HG02970 (cell line): ENCODE measurements around the gene PTPRD.
"Not testable (repeated sequence)": the region's sequence is repeated elsewhere in the genome, so short reads cannot be mapped to it uniquely, and the experiment has no call there.

Experiments
- ATAC-seq: cut with Tn5 transposase; IDR thresholded peaks from one replicate; pipeline ENCODE4 v1.9.1; 2021; ENCODE audit warnings: mild to moderate bottlenecking, moderate library complexity, moderate number of reproducible peaks; ENCODE audit not compliant: unreplicated experiment, low FRiP score

Gene PTPRD

DNA sequence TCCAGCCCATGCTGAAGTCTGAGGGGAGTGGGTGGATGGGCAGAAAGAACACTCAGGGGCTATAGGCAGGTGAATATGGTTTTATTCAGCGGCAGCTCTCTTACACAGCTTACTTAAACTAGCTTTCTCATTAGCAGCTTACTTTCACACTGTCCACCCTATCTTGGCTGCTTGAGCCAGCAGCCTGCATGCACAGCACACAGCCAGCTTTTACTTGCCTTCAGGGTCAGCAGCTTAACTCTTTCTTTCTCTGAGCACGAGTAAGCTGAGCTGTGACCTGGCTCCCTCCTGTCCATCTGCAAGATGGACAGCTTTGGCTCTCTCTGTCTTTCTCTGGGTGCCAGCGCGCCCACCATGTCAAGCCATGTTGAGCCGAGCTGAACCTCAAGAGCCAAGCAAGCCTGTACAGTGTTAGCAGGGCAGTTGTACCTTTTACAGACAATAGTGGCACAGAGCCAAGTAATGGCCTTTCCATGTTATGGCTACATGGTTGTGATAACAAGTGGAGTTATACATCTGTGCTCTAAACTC, 1054.9 kb downstream of the PTPRD start:
- no peak for ATAC-seq

DNA sequence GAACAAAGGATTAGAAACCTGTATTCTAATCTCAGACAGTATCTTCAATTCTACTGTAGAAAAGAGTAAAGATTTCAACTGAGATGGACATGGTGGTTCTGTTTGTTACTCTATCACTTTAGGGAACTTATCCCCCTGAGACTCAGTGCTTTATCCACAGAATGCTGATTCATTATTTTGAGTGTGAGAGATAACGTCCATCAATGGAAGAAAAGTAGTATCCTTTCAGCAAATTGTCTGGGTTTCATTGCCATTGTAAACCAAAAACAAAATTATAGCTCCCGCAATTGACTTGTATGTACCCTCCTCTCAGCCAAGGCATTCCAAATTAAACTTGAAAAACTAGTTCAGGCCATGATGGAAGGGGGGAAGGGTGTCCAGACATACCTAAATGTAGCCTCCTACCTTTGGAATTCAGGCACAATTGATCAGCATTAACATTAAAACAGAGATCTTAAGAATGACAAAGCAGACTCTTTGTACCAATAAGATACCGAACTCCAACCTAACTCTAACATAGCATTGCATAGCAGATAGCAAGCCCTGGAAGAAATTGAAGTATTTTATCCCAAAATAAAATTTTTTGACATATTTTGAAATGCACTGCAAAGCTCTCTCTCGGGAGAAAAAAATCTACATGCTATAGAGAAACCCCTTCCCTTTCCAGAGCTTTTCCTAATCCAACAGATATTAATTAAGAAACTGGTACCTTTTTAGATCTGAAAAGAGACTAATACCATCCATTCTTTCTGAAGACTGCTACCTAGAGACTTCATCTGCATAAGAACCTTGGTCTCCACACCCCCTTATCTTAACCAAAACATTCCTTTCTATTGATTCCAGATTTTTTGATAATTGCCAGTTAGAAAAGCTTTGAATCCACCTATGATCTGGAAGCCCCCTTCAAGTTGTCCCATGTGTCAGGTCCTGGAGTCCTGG, 1055.7 kb downstream of the PTPRD start:
- no peak for ATAC-seq

DNA sequence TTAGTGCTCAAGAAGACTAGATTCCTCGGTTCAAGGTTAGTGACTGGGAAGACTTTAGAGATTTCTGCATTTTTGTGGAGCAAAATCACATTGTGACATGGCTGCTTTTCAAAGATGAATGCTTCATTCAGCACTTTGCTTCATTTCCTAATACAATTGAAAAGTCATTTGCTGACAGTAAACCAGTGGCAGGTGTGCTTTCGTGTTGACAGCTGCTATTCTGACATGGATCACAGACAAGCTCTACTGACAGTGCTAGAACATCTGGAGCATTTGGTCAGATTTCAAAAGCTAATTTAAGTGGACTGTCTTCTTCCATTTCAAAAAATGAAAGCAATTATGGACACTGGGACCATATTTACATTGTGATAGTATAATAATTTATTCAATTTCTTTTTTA, 1060.1 kb downstream of the PTPRD start:
- no peak for ATAC-seq

DNA sequence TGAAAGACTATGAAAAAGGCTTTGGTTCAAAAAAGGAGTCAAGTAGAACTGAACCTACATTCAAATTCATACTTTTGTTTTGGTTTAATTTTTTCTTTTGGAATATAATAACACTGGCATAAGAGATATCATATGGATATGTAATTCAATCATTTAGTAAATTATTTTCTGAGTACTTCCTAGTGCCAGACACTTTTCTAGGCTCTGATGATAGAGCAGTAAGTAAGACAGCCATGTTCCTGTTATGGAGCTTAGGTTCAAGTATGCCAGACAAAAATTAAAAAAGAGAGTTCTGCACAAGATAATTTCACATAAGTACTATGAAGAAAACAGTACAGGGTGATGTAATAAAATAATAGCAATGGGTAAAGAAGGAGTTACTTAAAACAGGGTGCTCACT, 1074.0 kb downstream of the PTPRD start:
- ATAC-seq: no peak

DNA sequence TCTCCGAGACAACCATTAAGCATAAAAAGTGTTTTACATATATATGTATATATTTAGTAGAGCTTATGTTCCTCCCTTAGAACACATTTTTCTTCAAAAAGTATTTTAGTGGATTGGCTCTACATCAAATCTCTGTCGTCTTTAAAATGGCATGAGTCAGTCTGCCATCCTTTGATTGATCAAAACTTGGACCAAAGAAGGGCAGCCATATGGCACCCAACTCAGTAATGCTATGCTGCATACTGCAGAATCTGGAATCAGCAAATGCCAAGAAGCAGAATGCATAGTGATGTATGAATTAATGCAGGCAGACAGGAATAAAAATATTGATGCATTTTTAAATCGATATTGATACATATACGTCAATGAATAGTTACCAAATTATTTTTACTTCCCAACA, 1074.4 kb downstream of the PTPRD start:
- ATAC-seq: no peak

DNA sequence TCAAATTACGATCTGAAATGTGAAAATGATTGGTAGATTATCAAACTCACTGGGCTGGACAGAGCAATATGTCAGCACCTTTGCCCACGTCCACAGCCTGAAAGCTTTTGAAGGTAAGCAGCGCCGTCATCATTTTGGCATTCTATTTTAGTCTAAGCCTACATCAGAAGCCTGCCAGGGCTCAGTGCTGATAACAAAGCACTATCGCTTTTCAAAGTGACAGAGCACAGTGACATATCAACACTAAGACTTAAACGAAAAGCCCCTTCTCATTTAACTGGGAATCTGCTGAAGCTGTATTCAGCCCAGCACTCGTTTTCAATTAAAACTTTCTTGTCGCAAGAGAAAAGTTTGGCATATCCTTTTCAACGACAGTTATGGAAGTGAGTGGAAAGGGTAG, 1076.3 kb downstream of the PTPRD start:
- ATAC-seq: no peak

DNA sequence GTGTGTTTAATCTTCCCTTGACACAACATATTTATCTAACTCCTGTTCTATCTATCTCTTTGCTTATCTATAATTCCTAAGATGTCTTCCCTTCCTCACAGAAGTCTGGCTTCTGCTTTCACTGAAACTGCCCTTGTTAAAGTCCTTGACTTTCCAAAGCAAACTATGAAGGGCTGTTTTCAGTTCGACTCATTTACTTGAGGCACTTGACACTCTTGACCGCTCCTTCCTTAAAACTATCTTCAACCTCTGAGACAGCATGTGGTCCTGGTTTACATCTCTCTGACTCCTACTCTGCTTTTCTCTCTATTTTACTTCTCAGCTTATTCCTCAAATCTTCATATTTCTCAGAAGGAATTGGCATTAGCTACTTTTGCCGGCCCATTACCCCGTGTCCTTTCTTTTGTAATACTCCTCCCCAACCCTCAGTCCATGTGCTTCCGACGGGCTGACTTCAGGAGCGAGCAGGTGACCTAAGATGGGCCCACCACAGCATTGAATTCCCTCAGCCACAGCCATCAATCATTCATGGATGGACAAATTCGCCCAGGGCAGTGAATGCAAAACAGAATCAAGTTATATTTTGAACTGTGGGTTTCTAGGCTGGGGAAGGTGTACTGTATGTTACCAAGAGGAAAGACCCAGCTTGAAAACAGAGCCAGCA, 1089.2 kb downstream of the PTPRD start:
- no peak for ATAC-seq

DNA sequence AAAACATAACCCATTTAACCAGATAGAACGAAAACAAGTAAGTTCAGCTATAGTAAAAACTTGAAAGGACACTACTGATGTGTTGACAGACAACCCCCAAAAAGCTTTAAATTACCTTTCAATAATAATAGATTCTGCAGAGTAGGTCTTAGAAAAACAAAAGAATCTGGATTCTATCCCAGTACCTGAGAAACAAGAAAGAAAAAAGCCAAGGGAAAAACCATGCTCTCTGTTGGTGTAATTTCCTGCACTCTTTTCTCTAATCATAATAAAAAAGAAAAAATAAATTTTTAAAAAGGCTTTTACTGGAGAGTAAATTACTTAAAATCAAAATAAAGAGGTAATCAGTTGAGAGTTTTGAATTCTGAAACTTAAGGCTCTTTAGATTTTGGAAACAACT, 1090.4 kb downstream of the PTPRD start:
- ATAC-seq: no peak

DNA sequence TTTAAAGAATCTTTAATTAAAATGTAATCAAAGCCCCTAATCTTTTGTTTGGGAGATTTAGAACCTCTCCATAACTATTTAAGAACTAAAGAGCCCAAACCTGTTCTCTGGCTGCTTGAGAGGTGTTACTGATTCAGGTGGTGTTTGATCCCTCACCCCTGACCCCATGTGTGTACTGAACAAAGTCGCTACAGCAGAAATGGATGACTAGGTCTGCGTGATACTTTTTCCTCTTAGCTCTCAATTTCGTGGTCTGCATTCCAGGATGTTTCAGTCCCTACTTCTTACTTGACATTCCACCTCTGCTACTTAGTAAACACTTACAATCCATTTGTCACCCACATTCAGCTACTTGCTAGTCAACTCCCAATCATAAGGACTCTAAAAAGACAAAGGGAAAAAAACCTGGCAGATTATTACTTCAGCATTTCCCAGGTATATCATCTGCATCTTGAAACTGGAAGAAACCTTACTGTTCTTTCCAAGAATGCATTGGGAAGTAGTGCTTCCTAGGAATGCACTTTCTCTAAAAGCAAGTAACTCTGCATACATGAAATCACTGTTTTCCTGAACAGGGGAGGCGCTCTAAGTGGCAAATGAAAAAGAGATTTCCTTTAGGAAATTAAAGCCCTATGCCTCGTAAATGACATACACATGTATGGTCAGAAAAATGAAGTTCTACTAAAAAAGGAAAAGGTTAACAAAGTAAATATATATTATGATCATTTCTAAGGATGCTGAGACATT, 1091.6 kb downstream of the PTPRD start:
- ATAC-seq: no peak

DNA sequence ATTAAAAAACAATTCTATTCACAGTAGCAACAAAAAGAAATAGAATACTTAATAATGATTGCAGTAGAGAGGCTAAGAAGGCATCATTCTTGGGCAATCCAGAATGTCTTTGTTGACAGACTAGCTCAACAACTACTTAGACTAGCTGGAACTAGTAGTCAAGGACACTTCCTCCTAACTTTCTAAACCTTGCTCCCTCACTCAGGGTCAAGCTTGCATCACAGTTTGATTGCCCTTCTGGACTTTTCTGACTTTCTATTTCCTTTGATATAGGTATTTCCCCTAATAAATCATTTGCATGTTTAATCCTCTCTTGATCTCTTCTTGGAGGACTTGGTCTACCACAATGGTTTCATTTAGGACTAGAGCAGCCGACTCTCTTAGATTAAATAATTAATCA, 1107.9 kb downstream of the PTPRD start:
- no peak for ATAC-seq

DNA sequence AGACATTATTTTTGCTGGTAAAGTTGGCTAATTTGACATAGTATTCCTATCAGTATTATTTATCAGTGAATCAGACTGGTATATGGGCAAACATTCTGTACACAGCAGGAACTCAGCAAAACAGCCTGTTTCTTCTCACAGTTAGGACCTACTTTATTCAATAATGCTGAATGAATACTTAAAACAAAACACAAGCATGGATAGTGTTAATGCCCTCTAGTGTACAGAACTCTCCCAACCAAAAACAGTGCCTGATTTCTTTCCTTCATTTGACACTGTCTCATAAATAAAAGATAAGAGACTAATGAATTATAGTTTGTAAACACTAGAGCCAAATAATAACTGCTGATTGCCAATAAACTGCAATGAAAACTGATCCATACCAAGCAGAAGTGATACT, 1113.3 kb downstream of the PTPRD start:
- no peak for ATAC-seq

DNA sequence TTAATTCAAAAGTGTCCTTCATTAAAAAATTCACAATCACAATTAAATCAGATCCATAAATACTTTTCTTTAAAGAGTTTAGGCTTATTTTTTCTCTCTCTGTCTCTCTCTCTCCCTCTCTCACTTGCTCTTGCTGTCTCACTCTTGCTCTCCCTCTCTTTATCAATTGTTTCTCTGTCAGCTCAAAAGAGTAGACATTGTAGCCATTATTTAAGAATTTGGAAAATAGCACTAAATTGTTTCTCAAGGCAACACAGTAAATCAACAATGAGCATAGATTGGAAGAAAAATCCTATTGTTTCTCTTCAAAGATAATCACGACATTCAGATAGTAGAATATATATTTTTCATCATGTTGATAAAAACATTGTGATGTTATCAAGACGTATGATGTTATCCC, 1114.0 kb downstream of the PTPRD start:
- ATAC-seq: no peak

DNA sequence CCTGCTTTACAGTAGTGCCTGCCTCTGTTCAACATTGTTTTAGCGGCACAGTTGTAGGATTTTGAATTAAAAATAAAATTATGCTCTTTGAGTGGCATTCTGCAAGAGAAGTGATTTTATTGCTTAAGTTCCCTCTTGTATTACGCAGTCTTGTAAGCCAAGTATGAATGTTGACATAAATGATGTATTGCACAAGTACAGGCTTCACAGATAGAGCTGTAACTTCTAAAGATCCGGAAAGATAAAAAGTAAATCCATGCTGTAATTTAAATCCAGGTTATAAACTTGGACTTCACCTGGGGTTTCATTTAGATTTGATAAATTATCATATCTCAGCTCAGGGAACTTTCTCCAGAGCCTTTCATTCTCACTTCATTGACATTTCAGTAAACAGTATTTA, 1114.7 kb downstream of the PTPRD start:
- ATAC-seq: no peak

DNA sequence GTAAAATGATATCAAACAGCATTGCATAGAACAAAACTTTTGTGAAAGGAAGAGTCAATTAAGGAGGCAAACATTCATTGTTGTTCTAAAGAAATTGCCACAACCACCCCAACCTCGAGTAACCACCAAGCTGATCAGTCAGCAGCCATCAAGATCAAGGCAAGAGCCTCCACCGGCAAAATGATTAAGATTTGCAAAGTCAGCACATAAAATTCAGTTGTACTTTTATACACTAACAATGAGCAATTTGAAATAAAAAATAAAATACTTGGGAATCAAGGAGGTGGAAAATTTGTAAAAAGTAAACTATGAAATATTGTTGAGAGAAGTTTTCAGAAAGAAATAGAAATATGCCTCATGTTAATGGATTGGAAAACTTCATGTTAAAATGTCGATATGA, 1118.5 kb downstream of the PTPRD start:
- ATAC-seq: no peak

DNA sequence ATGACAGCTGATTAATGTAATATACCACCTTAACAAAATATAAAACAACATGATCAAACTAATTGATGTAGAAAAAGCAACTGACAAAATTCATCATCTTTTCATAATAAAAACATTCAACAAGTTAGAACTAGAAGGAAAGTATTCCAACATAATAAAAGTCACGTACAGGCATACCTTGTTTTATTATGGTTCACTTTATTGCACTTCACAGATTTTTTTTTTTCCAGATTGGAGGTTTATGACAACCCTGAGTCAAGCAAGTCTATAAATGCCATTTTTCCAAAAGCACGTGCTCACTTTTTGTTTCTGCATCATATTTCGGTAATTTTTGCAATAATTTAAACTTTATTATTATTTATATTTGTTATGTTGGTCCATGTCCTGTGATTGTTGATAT, 1120.3 kb downstream of the PTPRD start:
- no peak for ATAC-seq

DNA sequence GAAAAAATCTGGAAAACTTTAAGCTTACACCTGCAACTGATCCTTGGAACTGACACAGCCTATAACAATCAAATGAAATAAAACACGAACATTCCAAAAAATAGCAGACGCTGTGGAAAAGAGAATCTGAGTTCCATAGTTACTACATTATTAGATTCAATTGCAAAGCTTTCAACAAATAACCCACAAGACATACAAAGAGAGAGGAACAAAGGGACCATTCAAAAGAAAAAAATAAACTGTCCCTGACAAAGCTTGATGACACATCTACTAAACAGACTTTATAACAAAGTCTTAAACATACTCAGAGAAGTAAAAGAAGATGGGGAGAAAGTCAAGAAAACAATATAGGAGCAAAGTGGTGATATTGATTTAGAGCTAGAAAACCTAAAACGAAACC, 1123.6 kb downstream of the PTPRD start:
- no peak for ATAC-seq

DNA sequence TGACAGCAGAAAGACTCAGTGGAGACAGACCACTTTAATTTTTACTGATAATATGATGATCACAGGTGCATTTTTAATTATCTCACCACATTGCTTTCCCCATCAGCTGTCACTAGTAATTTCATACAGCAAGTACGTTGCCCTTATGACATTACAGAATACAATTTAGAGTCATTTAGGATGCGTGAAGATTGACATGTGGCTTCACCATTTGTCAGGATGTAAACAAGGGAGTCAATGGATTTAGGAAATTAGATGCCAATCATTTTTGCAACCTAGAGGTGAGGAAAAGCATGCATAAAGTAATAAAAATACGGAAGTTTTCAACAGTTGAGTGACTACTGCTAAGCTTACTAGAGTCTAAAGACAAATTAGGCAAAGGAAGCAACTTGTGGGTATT, 1129.6 kb downstream of the PTPRD start:
- no peak for ATAC-seq

DNA sequence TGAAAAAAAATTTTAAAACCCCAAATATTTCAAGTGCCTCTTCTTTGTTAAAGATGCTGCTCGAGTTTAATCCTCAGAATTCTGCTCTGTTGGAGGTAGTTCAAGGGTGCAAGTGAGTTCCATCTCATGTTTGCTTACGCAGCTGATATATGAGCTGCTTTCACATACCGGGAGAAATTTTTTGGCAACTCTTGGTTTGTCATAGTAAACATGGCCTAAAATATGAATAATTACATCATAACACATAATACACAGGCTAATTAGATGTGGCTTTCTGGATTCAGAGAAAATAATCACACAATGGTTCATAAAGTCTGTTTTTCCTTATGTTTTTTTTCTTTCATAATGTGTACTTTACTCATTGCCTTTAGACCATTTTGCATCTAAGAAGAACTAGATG, 1134.1 kb downstream of the PTPRD start:
- no peak for ATAC-seq

DNA sequence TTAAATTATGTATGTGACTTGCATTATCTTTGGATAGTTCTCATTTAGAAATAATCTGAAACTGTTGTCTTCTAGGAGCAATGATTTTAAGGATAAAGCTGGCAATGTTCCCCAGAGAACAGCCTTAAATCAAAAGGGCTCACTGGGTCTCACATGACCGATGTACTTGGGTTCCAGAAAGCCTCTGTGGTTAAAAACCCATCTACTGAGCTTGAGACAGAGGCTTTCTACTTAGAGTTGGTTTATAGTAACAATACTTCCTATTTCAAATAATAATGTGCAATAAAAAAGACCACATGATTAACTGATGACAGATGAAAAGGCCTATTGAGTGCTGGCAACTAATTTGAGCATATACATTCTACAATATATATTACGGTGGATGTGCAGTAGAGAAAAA, 1143.5 kb downstream of the PTPRD start:
- ATAC-seq: no peak

DNA sequence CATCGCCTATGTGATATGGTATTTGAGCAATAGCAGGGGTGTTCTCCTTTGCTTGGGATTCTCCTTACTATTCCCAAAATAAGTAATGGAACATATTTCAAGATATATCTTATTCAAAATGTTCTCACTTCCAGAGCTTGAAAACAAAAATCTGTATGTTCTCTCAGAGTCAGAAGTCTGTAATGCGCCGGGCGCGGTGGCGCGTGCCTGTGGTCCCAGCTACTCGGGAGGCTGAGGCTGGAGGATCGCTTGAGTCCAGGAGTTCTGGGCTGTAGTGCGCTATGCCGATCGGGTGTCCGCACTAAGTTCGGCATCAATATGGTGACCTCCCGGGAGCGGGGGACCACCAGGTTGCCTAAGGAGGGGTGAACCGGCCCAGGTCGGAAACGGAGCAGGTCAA, 1170.9 kb downstream of the PTPRD start:
- ATAC-seq: not testable (repeated sequence)

DNA sequence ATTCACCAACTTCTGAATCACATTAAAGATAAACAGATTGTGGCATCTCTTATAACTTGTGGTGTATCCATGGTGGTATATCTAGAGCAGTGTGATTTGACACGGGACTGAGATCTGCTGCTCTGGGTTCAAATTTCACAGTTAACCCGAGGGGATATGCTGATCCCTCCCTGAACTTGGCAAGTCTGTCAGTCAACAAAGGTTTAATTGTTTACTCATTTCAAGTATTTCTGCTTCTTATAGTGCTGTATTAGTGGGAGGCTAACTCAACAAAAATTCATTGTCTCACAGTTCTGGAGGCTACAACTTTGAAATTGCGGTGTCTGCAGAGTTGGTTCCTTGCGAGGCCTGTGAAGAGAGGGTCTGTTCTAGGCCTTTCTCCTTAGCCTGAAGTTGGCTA, 1175.2 kb downstream of the PTPRD start:
- ATAC-seq: no peak
